ENCODE data around the gene ANK3. TPM values are rescaled to one million over a fixed set of nuclear protein-coding genes. Genes with fewer than 3 reads are reported as not detected.

ANK3 gene
- polyA plus RNA-seq, 1 experiment, result 0.13 TPM

GRCh38 chr10:60237977-60238758 is 151.5 kb downstream of the ANK3 start:
- TF ChIP-seq, protein P1, sequence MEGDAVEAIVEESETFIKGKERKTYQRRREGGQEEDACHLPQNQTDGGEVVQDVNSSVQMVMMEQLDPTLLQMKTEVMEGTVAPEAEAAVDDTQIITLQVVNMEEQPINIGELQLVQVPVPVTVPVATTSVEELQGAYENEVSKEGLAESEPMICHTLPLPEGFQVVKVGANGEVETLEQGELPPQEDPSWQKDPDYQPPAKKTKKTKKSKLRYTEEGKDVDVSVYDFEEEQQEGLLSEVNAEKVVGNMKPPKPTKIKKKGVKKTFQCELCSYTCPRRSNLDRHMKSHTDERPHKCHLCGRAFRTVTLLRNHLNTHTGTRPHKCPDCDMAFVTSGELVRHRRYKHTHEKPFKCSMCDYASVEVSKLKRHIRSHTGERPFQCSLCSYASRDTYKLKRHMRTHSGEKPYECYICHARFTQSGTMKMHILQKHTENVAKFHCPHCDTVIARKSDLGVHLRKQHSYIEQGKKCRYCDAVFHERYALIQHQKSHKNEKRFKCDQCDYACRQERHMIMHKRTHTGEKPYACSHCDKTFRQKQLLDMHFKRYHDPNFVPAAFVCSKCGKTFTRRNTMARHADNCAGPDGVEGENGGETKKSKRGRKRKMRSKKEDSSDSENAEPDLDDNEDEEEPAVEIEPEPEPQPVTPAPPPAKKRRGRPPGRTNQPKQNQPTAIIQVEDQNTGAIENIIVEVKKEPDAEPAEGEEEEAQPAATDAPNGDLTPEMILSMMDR (IDR thresholded peaks at IDR 0.05; ENCODE audit: insufficient read depth, low read depth, low read length), result peak; percentile 49
- ChIA-PET CTCF (interaction anchor here (0.5 to 4.3 kb wide), 16 partner anchors 9 to 204 kb away, joined by 3 to 31 read pairs (median 4); no protein-coding TSS in a partner anchor), POLR2A (no interaction called here)
- Histone ChIP-seq H3K4me3 (ENCODE audit: low read depth, low read length) (no peak overlapping the region), H3K36me3 (ENCODE audit: control insufficient read depth, insufficient read depth, low read length) (no peaks in the 10 kb centered on the region), H3K27me3 (ENCODE audit: control insufficient read depth, insufficient read depth, low read length) (no peaks in the 10 kb centered on the region)
- no peak for DNase-seq (ENCODE audit: low read depth)

DNA sequence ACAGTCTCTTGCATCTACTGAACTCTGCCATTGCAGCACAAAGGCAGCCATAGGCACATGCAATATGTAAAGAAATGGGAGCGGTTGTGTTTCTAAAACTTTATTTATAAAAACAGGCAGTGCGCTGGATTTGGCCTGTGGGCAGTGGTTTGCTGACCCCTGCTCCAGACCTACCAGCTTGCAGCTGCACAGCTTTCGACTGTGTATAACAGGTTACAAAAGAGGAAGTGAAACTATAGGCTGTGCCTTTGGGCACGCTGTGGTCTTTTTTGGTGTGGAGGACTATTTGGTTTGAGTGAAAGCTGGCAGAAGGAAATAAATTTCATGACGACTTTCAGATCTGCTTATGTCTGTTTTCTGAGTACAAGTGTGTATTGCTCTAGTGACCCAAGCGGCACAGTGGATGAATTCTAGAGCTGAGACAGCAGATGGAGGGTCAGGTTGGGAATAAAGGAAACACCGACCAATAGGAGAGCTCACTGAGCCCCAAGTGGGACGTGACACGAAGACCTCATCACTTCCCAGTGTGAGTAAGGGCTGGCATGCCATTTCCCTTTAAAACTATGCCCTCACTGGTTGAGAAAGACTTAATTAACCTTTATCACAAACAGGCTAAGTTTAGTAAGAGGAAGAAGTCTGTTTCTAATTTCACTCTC is 152.7 kb downstream of the ANK3 start:
- no peak for DNase-seq (ENCODE audit: low read depth)
- ChIA-PET POLR2A (no interaction called here), CTCF (interaction anchor here (0.7 to 4.3 kb wide), 3 partner anchors 121 to 205 kb away, joined by 4 to 31 read pairs (median 7); no protein-coding TSS in a partner anchor)
- Histone ChIP-seq H3K4me3 (ENCODE audit: low read depth, low read length) (no peak overlapping the region), H3K27me3 (ENCODE audit: control insufficient read depth, insufficient read depth, low read length) (no peaks in the 10 kb centered on the region), H3K36me3 (ENCODE audit: control insufficient read depth, insufficient read depth, low read length) (no peaks in the 10 kb centered on the region)
- TF ChIP-seq, protein P1 (IDR thresholded peaks at IDR 0.05; ENCODE audit: insufficient read depth, low read depth, low read length), result no peak

- H3K36me3 ChIP-seq (ENCODE audit: control insufficient read depth, insufficient read depth, low read length), result no peaks in the 10 kb centered on the region
- H3K27me3 ChIP-seq (ENCODE audit: control insufficient read depth, insufficient read depth, low read length), result no peaks in the 10 kb centered on the region
- ChIA-PET CTCF (no interaction called here), POLR2A (no interaction called here)
- DNase-seq (ENCODE audit: low read depth), result no peak
- no peak overlapping the region for H3K4me3 ChIP-seq (ENCODE audit: low read depth, low read length)
- TF ChIP-seq, protein P1 (IDR thresholded peaks at IDR 0.05; ENCODE audit: insufficient read depth, low read depth, low read length), result no peak
Observed at GRCh38 chr10:60235001-60235400, 154.7 kb downstream of the ANK3 start.

- ChIA-PET CTCF (interaction anchor here (1.0 kb wide), 1 partner anchor 199 kb away, joined by 4 read pairs; no protein-coding TSS in a partner anchor), POLR2A (no interaction called here)
- Histone ChIP-seq H3K27me3 (ENCODE audit: control insufficient read depth, insufficient read depth, low read length) (no peaks in the 10 kb centered on the region), H3K4me3 (ENCODE audit: low read depth, low read length) (no peak overlapping the region), H3K36me3 (ENCODE audit: control insufficient read depth, insufficient read depth, low read length) (no peaks in the 10 kb centered on the region)
- no peak for DNase-seq (ENCODE audit: low read depth)
- TF ChIP-seq, protein P1 (IDR thresholded peaks at IDR 0.05; ENCODE audit: insufficient read depth, low read depth, low read length), result no peak
Observed at GRCh38 chr10:60234551-60234950, 155.1 kb downstream of the ANK3 start.

DNA sequence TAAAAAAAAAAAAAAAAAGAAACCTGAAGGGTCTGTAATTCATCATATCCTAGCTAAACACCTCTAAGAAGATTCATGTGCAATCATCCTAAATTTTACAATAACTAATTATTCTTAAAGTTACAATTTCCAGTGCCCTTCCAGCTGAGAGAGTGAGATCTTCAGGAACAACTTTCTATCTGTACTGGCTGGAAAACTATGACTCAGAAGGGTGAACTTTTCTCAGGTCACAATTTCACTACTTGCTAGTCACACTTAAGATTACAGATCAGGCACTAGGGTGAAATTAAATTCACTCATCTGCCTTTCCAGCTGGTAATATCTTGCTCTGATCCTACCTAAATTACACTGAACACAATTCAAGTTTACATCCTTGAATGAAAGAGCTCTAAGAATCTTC is 158.8 kb downstream of the ANK3 start:
- Histone ChIP-seq H3K36me3 (ENCODE audit: control insufficient read depth, insufficient read depth, low read length) (no peaks in the 10 kb centered on the region), H3K4me3 (ENCODE audit: low read depth, low read length) (no peak overlapping the region), H3K27me3 (ENCODE audit: control insufficient read depth, insufficient read depth, low read length) (no peaks in the 10 kb centered on the region)
- no peak for DNase-seq (ENCODE audit: low read depth)
- ChIA-PET CTCF (interaction anchor here (0.6 to 1.8 kb wide), 2 partner anchors 12 to 22 kb away, joined by 3 to 8 read pairs; no protein-coding TSS in a partner anchor), POLR2A (no interaction called here)
- TF ChIP-seq, protein P1 (IDR thresholded peaks at IDR 0.05; ENCODE audit: insufficient read depth, low read depth, low read length), result no peak

All from BJ (cell line).